AG09319 (cell line): ENCODE results near the gene CP.

Experiments
- DNase-seq: peaks from one replicate; pipeline ENCODE4 v3.0.0-alpha.2; 2010; ENCODE audit warnings: low read depth; ENCODE audit errors: extremely low read depth
- TF ChIP-seq, protein P1 (sequence below): IDR thresholded peaks from 2 replicates; pipeline ENCODE4 v1.5.1; 2011; ENCODE audit warnings: low read depth, mild to moderate bottlenecking, inconsistent platforms, low read length, moderate library complexity

CP gene

DNA sequence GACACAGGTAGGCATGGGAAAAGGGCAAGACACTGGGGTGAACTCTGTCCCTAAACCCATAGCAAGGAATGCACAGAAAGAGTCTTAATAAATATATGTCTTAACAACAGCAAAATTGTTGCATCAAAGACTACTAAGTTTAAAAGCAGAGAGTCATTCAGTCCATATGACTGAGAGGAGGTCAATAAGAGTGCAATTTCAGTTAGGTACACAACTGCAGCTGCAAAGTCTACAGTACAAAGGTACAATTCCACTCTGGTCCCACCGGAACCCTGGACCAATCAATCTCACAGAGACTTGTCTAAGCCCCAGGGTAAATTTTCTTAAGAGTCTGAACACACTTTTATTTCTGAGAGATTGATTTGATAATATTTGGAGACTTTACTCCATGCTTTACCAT lies 6.9 kb downstream of the CP start:
- no peak for DNase-seq
- TF ChIP-seq, protein P1, sequence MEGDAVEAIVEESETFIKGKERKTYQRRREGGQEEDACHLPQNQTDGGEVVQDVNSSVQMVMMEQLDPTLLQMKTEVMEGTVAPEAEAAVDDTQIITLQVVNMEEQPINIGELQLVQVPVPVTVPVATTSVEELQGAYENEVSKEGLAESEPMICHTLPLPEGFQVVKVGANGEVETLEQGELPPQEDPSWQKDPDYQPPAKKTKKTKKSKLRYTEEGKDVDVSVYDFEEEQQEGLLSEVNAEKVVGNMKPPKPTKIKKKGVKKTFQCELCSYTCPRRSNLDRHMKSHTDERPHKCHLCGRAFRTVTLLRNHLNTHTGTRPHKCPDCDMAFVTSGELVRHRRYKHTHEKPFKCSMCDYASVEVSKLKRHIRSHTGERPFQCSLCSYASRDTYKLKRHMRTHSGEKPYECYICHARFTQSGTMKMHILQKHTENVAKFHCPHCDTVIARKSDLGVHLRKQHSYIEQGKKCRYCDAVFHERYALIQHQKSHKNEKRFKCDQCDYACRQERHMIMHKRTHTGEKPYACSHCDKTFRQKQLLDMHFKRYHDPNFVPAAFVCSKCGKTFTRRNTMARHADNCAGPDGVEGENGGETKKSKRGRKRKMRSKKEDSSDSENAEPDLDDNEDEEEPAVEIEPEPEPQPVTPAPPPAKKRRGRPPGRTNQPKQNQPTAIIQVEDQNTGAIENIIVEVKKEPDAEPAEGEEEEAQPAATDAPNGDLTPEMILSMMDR = no peak

DNA sequence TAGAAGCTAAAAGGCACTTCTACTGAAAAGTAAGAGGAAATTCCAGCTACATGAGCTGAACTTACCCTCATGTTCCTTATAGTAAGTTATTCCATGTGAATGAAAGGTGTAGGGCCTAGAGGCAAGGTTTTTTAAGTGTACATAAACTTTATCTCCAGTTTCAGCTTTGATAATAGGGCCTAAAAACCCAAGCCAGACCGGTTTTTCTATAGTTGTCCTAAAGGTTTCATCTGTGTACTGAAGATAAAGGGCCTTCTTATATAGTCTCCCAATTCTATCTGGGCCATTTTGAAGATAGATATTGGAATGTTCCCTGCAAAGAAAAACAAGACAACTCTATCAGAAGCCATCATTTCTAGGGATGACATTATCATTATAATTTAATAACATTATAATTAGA lies 9.2 kb downstream of the CP start:
- TF ChIP-seq, protein P1 = no peak
- DNase-seq = no peak

DNA sequence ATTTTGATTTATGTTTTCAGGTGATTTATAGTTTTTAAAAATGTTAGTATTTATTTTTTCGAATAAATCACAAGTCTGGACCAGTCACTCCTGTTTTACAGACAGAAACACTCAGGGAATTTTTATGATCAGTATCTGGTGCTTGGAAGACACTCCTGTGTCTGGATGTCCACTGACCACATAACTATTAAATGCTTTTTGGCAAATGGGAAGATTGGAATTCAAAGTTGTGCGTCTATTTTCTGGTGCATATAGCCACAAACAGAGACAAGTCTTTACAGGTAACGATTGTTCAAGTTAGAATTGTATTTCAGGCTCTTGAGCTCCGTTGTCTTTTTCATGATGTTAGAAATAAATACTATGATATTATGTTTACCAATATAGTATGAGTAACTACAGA lies 12.2 kb downstream of the CP start:
- TF ChIP-seq, protein P1 = no peak
- DNase-seq = no peak

DNA sequence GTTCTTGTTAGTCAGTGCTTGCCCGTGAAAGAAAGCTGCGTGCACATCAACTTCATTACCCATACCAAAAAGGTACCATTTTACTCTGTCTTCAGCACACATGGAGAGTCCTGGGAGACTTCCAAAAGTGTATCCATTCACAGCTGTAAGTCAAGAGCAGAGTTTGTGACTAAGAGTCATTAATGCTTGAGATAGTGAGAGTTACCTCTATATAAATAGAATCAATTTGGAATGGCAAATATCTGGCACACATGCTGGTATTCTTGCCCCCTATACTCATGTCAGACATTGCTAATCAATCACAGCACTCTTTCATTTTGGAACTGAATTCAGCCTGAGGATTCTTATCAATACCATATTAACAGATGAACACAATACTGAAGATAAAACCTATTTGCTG lies 14.2 kb downstream of the CP start:
- DNase-seq = no peak
- TF ChIP-seq, protein P1 = no peak

DNA sequence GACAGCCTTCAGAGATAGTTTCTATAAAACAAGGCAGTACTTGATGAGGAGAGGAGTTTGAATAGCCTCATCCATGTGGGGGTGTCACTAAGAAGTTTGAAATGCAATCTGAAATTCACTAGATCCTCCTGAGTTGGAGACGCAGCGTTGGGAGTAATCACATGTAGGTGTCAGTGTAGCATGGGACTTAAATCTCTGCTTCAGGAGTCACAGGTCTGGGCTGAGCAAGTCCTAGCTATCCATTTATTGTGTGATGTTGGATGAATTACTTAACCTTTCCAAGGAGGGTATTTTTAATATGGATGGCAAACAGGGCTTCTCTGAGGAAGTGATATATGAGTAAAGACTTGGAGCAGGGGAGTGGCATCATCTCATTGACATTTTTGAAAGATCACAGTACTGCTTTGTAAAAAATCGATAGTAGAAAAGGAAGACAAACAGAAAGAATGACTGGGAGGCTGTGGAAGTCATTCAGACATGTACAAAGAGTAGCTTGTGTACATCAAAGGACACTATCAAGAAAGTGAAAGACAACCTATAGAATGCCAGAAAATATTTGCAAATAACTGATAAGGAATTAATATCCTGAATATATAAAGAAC lies 17.1 kb downstream of the CP start:
- TF ChIP-seq, protein P1 = no peak
- no peak for DNase-seq

DNA sequence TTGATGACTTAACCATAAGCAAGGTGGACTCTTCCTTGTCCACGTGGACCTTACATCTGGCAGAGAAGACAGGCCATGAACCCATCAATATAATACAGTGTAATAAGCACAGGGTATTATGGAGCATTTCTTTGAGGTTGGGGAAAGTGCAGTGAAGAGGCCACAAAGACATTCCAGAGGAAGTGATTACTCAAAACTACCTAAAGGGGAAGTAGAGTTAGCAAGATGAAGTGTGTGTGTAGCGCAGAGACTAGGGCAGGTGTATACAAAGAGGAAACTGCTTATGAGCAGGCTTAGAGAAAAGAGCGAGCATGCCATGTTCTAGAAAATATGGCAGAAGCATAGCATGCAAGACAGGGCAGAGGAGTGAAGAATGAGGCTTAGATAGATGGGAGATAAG lies 17.9 kb downstream of the CP start:
- no peak for DNase-seq
- TF ChIP-seq, protein P1 = no peak

DNA sequence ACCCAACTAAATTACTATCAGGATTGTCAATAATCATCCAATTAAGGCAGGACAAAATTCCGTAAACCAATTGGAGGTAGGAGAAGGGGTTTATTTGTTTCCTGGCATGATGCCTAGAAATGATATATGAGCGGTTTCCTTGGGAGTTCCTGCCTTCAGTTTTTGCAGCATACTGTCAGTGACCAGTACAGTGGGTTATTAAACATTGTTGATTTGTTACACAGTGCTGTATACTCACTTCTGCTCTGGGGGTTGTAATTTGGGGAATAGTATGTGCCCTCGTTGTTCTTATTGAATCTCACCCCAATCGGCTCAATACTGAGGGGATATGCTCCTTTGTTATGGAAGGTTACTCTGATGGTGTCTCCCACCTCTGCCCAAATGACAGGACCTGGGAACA lies 22.2 kb downstream of the CP start:
- TF ChIP-seq, protein P1 = no peak
- no peak for DNase-seq
